ENCODE measurements around the gene NSUN4. TPM values are rescaled to one million over a fixed set of nuclear protein-coding genes. Genes with fewer than 3 reads are reported as not detected.
A peak's percentile ranks its signal among the peaks of the same experiment; 100 is the strongest.

The NSUN4 gene
- total and polyA plus RNA-seq, 9 of the 15 experiments (the other 6 are each of a cell fraction or from before 2014, with no cell fraction given), result 33.4 to 60.2 (median 46.3) TPM

GRCh38 chr1:46303872-46304326 lies 36.7 kb upstream of the NSUN4 start (continued):
- no peak for TF ChIP-seq MGA (IDR thresholded peaks at IDR 0.05)
- TF ChIP-seq MIER1 (IDR thresholded peaks at IDR 0.05; ENCODE audit: low read depth), result no peak
- no peak for TF ChIP-seq DACH1 (IDR thresholded peaks at IDR 0.05; ENCODE audit: partially characterized antibody)
- no peak for TF ChIP-seq RBM14 (IDR thresholded peaks at IDR 0.05; ENCODE audit: borderline replicate concordance, insufficient read depth, low read depth, low read length)
- no peak for TF ChIP-seq KLF1 (tag; IDR thresholded peaks at IDR 0.05)
- no peak for TF ChIP-seq THRA (IDR thresholded peaks at IDR 0.05)
- TF ChIP-seq, protein P1, sequence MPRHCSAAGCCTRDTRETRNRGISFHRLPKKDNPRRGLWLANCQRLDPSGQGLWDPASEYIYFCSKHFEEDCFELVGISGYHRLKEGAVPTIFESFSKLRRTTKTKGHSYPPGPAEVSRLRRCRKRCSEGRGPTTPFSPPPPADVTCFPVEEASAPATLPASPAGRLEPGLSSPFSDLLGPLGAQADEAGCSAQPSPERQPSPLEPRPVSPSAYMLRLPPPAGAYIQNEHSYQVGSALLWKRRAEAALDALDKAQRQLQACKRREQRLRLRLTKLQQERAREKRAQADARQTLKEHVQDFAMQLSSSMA (CRISPR knock-in tag; IDR thresholded peaks at IDR 0.05), result no peak
- no peak for TF ChIP-seq CCNT2 (IDR thresholded peaks at IDR 0.05; ENCODE audit: borderline replicate concordance, extremely low read depth, insufficient read length, low read depth, low read length)
- 0 out of 2 replicates have a peak, but pooled peaks have one; percentile 46 for TF ChIP-seq ZBTB7A (IDR thresholded peaks at IDR 0.05; ENCODE audit: borderline replicate concordance, control insufficient read depth, low read depth, low read length)
- TF ChIP-seq HNRNPK (IDR thresholded peaks at IDR 0.05; ENCODE audit: low read depth, low read length, poor library complexity, severe bottlenecking), result no peak
- TF ChIP-seq PTBP1 (IDR thresholded peaks at IDR 0.05; ENCODE audit: low read depth, low read length), result no peak
- TF ChIP-seq ZSCAN29 (IDR thresholded peaks at IDR 0.05), result peak; percentile 74; the same call in 1 of the 2 replicates
- no peak for TF ChIP-seq KLF10 (CRISPR knock-in tag; IDR thresholded peaks at IDR 0.05)
- peak; percentile 73; the same call in 1 of the 2 replicates for TF ChIP-seq SP1 (CRISPR knock-in tag; IDR thresholded peaks at IDR 0.05)
- TF ChIP-seq KLF13 (tag; IDR thresholded peaks at IDR 0.05; ENCODE audit: borderline replicate concordance, low read depth), result no peak
- TF ChIP-seq ZNF146 (CRISPR knock-in tag; IDR thresholded peaks at IDR 0.05; ENCODE audit: unreplicated experiment), result no peak
